ENCODE data around the gene NTM.

DNA sequence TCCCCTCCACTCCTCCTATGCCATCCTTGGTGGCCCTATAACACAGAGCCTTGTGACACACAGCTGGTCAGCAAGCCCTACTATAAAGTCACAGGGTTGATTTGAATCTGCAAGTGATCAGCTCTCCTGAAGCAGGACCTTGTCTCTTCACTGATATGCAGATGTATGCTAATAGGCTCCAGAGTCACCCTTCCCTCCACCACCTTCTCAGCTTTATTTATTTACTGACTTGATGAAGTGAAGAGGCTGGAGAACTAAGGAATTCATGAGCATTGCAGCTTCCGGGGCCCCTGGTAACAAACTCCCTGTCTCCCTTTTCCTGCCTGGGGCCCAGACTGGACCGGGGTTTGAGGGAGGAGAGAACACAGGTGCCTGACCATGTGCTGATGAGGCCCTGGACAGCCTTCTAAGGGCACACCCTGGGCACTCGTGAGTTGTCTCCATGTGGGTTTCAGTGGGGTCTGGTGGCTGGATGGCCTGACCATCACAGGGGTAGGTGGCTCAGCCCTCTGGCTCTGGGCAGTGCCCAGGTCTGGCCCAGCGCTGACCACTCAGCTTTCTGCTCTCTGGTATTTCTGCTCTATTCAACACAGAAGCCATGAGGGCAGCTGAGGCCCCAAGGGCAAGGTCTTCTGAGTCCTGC lies 307.5 kb downstream of the NTM start:
- TF ChIP-seq, protein P1, sequence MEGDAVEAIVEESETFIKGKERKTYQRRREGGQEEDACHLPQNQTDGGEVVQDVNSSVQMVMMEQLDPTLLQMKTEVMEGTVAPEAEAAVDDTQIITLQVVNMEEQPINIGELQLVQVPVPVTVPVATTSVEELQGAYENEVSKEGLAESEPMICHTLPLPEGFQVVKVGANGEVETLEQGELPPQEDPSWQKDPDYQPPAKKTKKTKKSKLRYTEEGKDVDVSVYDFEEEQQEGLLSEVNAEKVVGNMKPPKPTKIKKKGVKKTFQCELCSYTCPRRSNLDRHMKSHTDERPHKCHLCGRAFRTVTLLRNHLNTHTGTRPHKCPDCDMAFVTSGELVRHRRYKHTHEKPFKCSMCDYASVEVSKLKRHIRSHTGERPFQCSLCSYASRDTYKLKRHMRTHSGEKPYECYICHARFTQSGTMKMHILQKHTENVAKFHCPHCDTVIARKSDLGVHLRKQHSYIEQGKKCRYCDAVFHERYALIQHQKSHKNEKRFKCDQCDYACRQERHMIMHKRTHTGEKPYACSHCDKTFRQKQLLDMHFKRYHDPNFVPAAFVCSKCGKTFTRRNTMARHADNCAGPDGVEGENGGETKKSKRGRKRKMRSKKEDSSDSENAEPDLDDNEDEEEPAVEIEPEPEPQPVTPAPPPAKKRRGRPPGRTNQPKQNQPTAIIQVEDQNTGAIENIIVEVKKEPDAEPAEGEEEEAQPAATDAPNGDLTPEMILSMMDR (IDR thresholded peaks at IDR 0.05 in 2 of 3, conservative IDR thresholded peaks at IDR 0.05 in 1 of 3; ENCODE audit: borderline replicate concordance in 1 of 3, insufficient read depth in 1 of 3, low read depth in 2 of 3, low read length in 2 of 3), result no peak
- TF ChIP-seq SIN3A (IDR thresholded peaks at IDR 0.05; ENCODE audit: low read depth) (no peak), EZH2phosphoT487 (IDR thresholded peaks at IDR 0.05; ENCODE audit: borderline replicate concordance) (no peak), SP1 (IDR thresholded peaks at IDR 0.05; ENCODE audit: low read depth) (no peak), POLR2AphosphoS5 (IDR thresholded peaks at IDR 0.05; ENCODE audit: low read depth, low read length) (no peak), EZH2 (IDR thresholded peaks at IDR 0.05) (no peak), RAD21 (IDR thresholded peaks at IDR 0.05; ENCODE audit: low read depth) (no peak), POLR2A (IDR thresholded peaks at IDR 0.05; ENCODE audit: borderline replicate concordance, extremely low read depth, insufficient read depth, insufficient read length) (no peak), CBX3 (IDR thresholded peaks at IDR 0.05; ENCODE audit: low read depth) (no peak)
- TF ChIP-seq, protein P2, sequence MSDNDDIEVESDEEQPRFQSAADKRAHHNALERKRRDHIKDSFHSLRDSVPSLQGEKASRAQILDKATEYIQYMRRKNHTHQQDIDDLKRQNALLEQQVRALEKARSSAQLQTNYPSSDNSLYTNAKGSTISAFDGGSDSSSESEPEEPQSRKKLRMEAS (IDR thresholded peaks at IDR 0.05), result no peak
- TF ChIP-seq, protein P3, sequence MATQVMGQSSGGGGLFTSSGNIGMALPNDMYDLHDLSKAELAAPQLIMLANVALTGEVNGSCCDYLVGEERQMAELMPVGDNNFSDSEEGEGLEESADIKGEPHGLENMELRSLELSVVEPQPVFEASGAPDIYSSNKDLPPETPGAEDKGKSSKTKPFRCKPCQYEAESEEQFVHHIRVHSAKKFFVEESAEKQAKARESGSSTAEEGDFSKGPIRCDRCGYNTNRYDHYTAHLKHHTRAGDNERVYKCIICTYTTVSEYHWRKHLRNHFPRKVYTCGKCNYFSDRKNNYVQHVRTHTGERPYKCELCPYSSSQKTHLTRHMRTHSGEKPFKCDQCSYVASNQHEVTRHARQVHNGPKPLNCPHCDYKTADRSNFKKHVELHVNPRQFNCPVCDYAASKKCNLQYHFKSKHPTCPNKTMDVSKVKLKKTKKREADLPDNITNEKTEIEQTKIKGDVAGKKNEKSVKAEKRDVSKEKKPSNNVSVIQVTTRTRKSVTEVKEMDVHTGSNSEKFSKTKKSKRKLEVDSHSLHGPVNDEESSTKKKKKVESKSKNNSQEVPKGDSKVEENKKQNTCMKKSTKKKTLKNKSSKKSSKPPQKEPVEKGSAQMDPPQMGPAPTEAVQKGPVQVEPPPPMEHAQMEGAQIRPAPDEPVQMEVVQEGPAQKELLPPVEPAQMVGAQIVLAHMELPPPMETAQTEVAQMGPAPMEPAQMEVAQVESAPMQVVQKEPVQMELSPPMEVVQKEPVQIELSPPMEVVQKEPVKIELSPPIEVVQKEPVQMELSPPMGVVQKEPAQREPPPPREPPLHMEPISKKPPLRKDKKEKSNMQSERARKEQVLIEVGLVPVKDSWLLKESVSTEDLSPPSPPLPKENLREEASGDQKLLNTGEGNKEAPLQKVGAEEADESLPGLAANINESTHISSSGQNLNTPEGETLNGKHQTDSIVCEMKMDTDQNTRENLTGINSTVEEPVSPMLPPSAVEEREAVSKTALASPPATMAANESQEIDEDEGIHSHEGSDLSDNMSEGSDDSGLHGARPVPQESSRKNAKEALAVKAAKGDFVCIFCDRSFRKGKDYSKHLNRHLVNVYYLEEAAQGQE (IDR thresholded peaks at IDR 0.05; ENCODE audit: low read depth), result no peak

Measured in HCT116 (cell line).